HepG2 (cell line): ENCODE measurements around the gene NPBWR2. TPM values are rescaled to one million over a fixed set of nuclear protein-coding genes. Genes with fewer than 3 reads are reported as not detected.

Source experiments
- BRD4 ChIP-seq: sonication (generic); formaldehyde crosslinking; IDR thresholded peaks from 2 replicates; pipeline ENCODE4 v1.4.0; 2020; ENCODE audit warnings: missing genetic modification reagents
- FIP1L1 ChIP-seq: fragments of 200-400 bp; formaldehyde crosslinking; IDR thresholded peaks from 2 replicates; pipeline ENCODE4 v1.6.1; 2018; ENCODE audit warnings: low read depth, mild to moderate bottlenecking, low read length, moderate library complexity, borderline replicate concordance; ENCODE audit not compliant: insufficient read depth
- FOXK2 ChIP-seq: fragments of 450-650 bp; IDR thresholded peaks from 2 replicates; pipeline ENCODE4 v1.6.1; 2016
- MED8 ChIP-seq: sonication (generic); formaldehyde crosslinking; IDR thresholded peaks from 2 replicates; pipeline ENCODE4 v1.8.1; 2023; ENCODE audit warnings: mild to moderate bottlenecking, missing genetic modification reagents; ENCODE audit not compliant: insufficient replicate concordance
- MXD4 ChIP-seq: IDR thresholded peaks from 2 replicates; pipeline ENCODE4 v1.6.1; 2016; ENCODE audit warnings: mild to moderate bottlenecking, missing biosample characterization, missing genetic modification reagents
- PAX8 ChIP-seq: sonication (generic); formaldehyde crosslinking; IDR thresholded peaks from 2 replicates; pipeline ENCODE4 v1.8.0; 2022; ENCODE audit warnings: mild to moderate bottlenecking, missing genetic modification reagents, borderline replicate concordance
- RFX1 ChIP-seq: fragments of 450-650 bp; IDR thresholded peaks from 2 replicates; pipeline ENCODE4 v1.6.1; 2017
- SALL2 ChIP-seq: sonication (generic); formaldehyde crosslinking; IDR thresholded peaks from 2 replicates; pipeline ENCODE4 v1.8.1; 2023; ENCODE audit warnings: mild to moderate bottlenecking, missing genetic modification reagents, inconsistent platforms
- ZMYM2 ChIP-seq: sonication (generic); formaldehyde crosslinking; IDR thresholded peaks from 2 replicates; pipeline ENCODE4 v1.8.0; 2022; ENCODE audit warnings: mild to moderate bottlenecking, missing genetic modification reagents
- ZNF264 ChIP-seq: sonication (generic); formaldehyde crosslinking; IDR thresholded peaks from 2 replicates; pipeline ENCODE4 v1.4.0; 2020; ENCODE audit warnings: missing genetic modification reagents
- ZNF292 ChIP-seq: sonication (generic); formaldehyde crosslinking; IDR thresholded peaks from 2 replicates; pipeline ENCODE4 v1.8.1; 2022; ENCODE audit warnings: mild to moderate bottlenecking, low read depth, missing genetic modification reagents, borderline replicate concordance
- ZSCAN29 ChIP-seq: sonication (generic); formaldehyde crosslinking; conservative IDR thresholded peaks from 2 replicates; pipeline ENCODE4 v1.4.0; 2020; ENCODE audit warnings: mild to moderate bottlenecking, missing genetic modification reagents
- polyA plus RNA-seq, 8 experiments: library from polyadenylated mRNA; depleted of rRNA in 3 of 8; stranded (reverse) in 7 of 8; unstranded in 1 of 8; fragments of >200 nt; fragmentation: Illumina TruSeq in 4 of 8; extraction: Trizol in 4 of 8; gene quantifications; 2 replicates each; pipeline versions ENCODE4 v1.2.1 to v1.2.3, GENCODE V29; 2011 to 2016; ENCODE audit warnings: low read depth in 4 of 8, missing spikeins in 1 of 8, mixed read lengths in 1 of 8; ENCODE audit not compliant: insufficient read depth in 1 of 8
- total RNA-seq, 5 experiments: library from RNA; depleted of rRNA; stranded (reverse); fragments of >200 nt; fragmentation: Illumina TruSeq; extraction: Trizol; gene quantifications; 2 replicates each; pipeline ENCODE4 v1.2.3, GENCODE V29; 2016; ENCODE audit warnings: low read depth in 1 of 5
- TF ChIP-seq, protein P1 (sequence below): sonication (generic); formaldehyde crosslinking; IDR thresholded peaks from 2 replicates; pipeline ENCODE4 v1.4.0; 2020; ENCODE audit warnings: missing genetic modification reagents
- TF ChIP-seq, protein P2 (sequence below): sonication (generic); formaldehyde crosslinking; IDR thresholded peaks from 2 replicates; pipeline ENCODE4 v1.8.0; 2023; ENCODE audit warnings: mild to moderate bottlenecking, missing genetic modification reagents
- TF ChIP-seq, protein P3 (sequence below): sonication (generic); formaldehyde crosslinking; IDR thresholded peaks from 2 replicates; pipeline ENCODE4 v1.4.0; 2020; ENCODE audit warnings: mild to moderate bottlenecking, low read depth, missing genetic modification reagents
- TF ChIP-seq, protein P4 (sequence below): sonication (generic); formaldehyde crosslinking; IDR thresholded peaks from 2 replicates; pipeline ENCODE4 v1.4.0; 2020; ENCODE audit warnings: mild to moderate bottlenecking, missing genetic modification reagents
- TF ChIP-seq, protein P5 (sequence below): sonication (generic); formaldehyde crosslinking; IDR thresholded peaks from 2 replicates; pipeline ENCODE4 v1.4.0; 2020; ENCODE audit warnings: missing genetic modification reagents
- TF ChIP-seq, protein P6 (sequence below): sonication (generic); formaldehyde crosslinking; IDR thresholded peaks from 2 replicates; pipeline ENCODE4 v1.5.0; 2020; ENCODE audit warnings: missing genetic modification reagents

NPBWR2 gene
- total and polyA plus RNA-seq, 2 of the 13 experiments (the other 11 are each of a cell fraction or from before 2014, with no cell fraction given): not detected

DNA sequence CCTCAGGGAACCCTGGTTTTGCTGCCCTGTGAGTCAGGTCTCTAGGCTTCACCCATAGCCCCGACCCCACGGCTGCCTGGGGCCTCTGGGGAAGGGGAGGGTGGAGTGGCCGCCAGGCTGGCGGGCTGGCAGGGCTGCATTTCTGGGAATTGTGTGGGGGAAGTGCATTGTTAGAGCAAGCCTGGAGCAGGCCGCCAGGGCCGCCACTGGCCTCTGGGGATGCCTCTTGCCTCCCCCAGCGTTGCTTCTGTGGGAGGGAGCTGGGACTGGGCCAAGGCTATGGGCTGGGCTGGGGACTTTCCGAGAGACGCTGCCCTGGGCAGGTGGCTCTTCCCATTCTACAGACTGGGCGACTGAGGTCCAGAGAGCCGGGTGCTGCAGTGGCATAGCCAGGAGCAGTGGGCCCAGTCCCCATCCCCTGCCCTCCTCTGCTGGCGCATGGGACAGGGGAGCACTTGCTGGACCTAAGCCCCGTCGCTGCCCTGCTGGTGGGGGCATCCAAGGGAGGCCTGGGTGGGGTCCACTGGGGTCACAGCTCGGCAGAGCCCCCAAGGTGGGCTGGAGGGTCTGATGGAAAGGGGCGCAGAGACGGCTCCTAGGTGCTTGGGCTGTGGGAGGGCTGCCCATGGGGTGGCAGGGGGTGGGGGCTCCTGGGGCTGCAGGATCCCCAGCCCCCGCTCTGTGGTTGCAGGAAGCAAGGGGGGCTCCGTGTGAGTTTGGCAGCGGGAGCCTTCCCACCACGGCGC is 51.3 kb downstream of the NPBWR2 start (continued):
- TF ChIP-seq, protein P1, sequence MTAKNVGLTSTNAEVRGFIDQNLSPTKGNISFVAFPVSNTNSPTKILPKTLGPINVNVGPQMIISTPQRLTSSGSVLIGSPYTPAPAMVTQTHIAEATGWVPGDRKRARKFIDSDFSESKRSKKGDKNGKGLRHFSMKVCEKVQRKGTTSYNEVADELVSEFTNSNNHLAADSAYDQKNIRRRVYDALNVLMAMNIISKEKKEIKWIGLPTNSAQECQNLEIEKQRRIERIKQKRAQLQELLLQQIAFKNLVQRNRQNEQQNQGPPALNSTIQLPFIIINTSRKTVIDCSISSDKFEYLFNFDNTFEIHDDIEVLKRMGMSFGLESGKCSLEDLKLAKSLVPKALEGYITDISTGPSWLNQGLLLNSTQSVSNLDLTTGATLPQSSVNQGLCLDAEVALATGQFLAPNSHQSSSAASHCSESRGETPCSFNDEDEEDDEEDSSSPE (CRISPR knock-in tag): peak; percentile 58
- TF ChIP-seq, protein P2, sequence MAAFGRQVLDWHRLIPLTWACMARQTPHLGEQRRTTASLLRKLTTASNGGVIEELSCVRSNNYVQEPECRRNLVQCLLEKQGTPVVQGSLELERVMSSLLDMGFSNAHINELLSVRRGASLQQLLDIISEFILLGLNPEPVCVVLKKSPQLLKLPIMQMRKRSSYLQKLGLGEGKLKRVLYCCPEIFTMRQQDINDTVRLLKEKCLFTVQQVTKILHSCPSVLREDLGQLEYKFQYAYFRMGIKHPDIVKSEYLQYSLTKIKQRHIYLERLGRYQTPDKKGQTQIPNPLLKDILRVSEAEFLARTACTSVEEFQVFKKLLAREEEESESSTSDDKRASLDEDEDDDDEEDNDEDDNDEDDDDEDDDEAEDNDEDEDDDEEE (CRISPR knock-in tag): no peak
- TF ChIP-seq MXD4 (no peak), FOXK2 (no peak), ZNF264 (CRISPR knock-in tag) (peak; percentile 56; the same call in 1 of the 2 replicates), BRD4 (CRISPR knock-in tag) (peak; percentile 88), RFX1 (no peak), ZNF292 (peak; percentile 44; the same call in 1 of the 2 replicates), ZSCAN29 (CRISPR knock-in tag) (no peak; the same call in 1 of the 2 replicates), PAX8 (no peak), ZMYM2 (CRISPR knock-in tag) (peak; percentile 85), FIP1L1 (no peak), SALL2 (CRISPR knock-in tag) (peak; percentile 21; the same call in 1 of the 2 replicates), MED8 (CRISPR knock-in tag) (peak; percentile 40)
- TF ChIP-seq, protein P3, sequence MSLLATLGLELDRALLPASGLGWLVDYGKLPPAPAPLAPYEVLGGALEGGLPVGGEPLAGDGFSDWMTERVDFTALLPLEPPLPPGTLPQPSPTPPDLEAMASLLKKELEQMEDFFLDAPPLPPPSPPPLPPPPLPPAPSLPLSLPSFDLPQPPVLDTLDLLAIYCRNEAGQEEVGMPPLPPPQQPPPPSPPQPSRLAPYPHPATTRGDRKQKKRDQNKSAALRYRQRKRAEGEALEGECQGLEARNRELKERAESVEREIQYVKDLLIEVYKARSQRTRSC (CRISPR knock-in tag): peak; percentile 92; the same call in 1 of the 2 replicates
- TF ChIP-seq, protein P4, sequence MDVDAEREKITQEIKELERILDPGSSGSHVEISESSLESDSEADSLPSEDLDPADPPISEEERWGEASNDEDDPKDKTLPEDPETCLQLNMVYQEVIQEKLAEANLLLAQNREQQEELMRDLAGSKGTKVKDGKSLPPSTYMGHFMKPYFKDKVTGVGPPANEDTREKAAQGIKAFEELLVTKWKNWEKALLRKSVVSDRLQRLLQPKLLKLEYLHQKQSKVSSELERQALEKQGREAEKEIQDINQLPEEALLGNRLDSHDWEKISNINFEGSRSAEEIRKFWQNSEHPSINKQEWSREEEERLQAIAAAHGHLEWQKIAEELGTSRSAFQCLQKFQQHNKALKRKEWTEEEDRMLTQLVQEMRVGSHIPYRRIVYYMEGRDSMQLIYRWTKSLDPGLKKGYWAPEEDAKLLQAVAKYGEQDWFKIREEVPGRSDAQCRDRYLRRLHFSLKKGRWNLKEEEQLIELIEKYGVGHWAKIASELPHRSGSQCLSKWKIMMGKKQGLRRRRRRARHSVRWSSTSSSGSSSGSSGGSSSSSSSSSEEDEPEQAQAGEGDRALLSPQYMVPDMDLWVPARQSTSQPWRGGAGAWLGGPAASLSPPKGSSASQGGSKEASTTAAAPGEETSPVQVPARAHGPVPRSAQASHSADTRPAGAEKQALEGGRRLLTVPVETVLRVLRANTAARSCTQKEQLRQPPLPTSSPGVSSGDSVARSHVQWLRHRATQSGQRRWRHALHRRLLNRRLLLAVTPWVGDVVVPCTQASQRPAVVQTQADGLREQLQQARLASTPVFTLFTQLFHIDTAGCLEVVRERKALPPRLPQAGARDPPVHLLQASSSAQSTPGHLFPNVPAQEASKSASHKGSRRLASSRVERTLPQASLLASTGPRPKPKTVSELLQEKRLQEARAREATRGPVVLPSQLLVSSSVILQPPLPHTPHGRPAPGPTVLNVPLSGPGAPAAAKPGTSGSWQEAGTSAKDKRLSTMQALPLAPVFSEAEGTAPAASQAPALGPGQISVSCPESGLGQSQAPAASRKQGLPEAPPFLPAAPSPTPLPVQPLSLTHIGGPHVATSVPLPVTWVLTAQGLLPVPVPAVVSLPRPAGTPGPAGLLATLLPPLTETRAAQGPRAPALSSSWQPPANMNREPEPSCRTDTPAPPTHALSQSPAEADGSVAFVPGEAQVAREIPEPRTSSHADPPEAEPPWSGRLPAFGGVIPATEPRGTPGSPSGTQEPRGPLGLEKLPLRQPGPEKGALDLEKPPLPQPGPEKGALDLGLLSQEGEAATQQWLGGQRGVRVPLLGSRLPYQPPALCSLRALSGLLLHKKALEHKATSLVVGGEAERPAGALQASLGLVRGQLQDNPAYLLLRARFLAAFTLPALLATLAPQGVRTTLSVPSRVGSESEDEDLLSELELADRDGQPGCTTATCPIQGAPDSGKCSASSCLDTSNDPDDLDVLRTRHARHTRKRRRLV (CRISPR knock-in tag): peak; percentile 17; the same call in 1 of the 2 replicates
- TF ChIP-seq, protein P5, sequence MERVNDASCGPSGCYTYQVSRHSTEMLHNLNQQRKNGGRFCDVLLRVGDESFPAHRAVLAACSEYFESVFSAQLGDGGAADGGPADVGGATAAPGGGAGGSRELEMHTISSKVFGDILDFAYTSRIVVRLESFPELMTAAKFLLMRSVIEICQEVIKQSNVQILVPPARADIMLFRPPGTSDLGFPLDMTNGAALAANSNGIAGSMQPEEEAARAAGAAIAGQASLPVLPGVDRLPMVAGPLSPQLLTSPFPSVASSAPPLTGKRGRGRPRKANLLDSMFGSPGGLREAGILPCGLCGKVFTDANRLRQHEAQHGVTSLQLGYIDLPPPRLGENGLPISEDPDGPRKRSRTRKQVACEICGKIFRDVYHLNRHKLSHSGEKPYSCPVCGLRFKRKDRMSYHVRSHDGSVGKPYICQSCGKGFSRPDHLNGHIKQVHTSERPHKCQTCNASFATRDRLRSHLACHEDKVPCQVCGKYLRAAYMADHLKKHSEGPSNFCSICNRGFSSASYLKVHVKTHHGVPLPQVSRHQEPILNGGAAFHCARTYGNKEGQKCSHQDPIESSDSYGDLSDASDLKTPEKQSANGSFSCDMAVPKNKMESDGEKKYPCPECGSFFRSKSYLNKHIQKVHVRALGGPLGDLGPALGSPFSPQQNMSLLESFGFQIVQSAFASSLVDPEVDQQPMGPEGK: peak; percentile 96
- TF ChIP-seq, protein P6, sequence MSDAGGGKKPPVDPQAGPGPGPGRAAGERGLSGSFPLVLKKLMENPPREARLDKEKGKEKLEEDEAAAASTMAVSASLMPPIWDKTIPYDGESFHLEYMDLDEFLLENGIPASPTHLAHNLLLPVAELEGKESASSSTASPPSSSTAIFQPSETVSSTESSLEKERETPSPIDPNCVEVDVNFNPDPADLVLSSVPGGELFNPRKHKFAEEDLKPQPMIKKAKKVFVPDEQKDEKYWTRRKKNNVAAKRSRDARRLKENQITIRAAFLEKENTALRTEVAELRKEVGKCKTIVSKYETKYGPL: no peak
